Measurements from ENCODE around the gene GH1. TPM values are rescaled to one million over a fixed set of nuclear protein-coding genes. Genes with fewer than 3 reads are reported as not detected.
"Not testable (repeated sequence)": the region's sequence is repeated elsewhere in the genome, so short reads cannot be mapped to it uniquely, and the experiment has no call there.

The GH1 gene
- not detected for total RNA-seq
- not detected for polyA plus RNA-seq
- long read RNA-seq, donor 1, result 0 reads
- long read RNA-seq, donor 2, result 0 reads

DNA sequence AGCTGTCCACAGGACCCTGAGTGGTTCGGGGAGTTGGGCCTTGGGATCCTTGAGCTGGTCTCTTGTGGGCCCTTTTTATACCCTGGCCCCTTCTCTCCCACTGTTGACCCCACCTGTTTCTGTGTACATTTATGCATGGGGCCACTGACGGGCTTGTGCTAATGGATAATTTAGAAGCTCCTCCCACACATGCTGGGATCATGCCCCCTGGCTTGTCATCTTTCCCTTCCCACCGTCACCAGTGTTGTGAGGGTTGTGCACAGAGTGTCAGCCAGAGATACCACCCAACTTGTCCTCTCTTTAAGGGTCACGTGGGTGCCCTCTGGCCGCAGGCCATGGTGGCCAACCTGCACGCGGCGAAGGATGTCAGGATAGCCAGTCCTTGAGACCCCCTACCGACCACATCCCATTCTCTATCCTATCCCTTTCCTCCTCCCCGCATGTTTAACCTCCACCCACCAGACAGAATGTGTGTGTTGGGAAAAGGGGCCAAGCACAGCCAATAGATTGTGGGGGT, at the start of gene GH1:
TSS of gene GH1 (minus strand) at position 51 of the 517 bp plus-strand sequence. CDS start 63 bp downstream, outside the sequence.
- not testable (repeated sequence) for H3K27ac ChIP-seq; ATAC-seq; H3K4me1 ChIP-seq; H3K27me3 ChIP-seq (ENCODE audit: insufficient read depth in 3 of 3, low read length in 2 of 3); H3K9me3 ChIP-seq; DNase-seq; H3K4me3 ChIP-seq; H3K36me3 ChIP-seq (ENCODE audit: insufficient read depth in 1 of 2, low read depth in 1 of 2)
- 51 to 53% (median 51%) methylated on average over 10 of the region's 10 CpGs for WGBS, 3 donors
- intact Hi-C loops (cut with DNase I), result loop anchor here (2.0 to 10.0 kb wide), 3 partner anchors 72 to 216 kb away; partner anchors contain the start of gene ERN1 (in 1 of the 2)

DNA sequence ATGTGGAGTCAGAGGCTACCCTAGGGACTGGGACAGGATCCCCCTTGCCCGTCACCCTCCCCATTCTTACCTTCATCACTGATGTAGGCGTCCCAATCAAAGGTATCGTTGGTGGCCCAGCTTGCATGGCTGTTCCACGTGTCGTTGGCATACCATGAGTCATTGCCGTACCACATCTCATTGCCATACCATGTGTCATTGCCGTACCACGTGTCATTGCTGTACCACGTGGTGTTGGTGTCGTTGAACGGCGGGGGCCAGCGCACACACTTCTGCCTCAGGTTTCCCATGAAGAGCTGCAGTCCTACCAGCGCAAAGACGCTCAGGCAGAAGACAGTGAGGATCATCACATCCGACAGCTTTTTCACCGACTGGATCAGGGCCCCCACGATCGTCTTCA, 49.3 kb upstream of the GH1 start:
- WGBS, 3 donors, result 81 to 92% (median 86%) methylated on average over 19 of the region's 19 CpGs
- intact Hi-C loops (cut with DNase I), result no loop called here
- H3K27me3 ChIP-seq (ENCODE audit: insufficient read depth in 3 of 3, low read length in 2 of 3), result no peaks in the 10 kb centered on the region
- peak overlapping the region; percentile 43 for H3K27ac ChIP-seq
- TF ChIP-seq, protein P1, sequence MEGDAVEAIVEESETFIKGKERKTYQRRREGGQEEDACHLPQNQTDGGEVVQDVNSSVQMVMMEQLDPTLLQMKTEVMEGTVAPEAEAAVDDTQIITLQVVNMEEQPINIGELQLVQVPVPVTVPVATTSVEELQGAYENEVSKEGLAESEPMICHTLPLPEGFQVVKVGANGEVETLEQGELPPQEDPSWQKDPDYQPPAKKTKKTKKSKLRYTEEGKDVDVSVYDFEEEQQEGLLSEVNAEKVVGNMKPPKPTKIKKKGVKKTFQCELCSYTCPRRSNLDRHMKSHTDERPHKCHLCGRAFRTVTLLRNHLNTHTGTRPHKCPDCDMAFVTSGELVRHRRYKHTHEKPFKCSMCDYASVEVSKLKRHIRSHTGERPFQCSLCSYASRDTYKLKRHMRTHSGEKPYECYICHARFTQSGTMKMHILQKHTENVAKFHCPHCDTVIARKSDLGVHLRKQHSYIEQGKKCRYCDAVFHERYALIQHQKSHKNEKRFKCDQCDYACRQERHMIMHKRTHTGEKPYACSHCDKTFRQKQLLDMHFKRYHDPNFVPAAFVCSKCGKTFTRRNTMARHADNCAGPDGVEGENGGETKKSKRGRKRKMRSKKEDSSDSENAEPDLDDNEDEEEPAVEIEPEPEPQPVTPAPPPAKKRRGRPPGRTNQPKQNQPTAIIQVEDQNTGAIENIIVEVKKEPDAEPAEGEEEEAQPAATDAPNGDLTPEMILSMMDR (IDR thresholded peaks at IDR 0.05), result no peak
- peak in 1 of 2 donors; percentile 70 for DNase-seq
- peak; percentile 35 to 64 (median 52) for ATAC-seq
- peaks cover 0 to 96% of the 10 kb centered on the region in 2 donors for H3K36me3 ChIP-seq (ENCODE audit: insufficient read depth in 1 of 2, low read depth in 1 of 2)
- no peaks in the 10 kb centered on the region for H3K9me3 ChIP-seq
- H3K4me1 ChIP-seq, result peaks cover 29% of the 10 kb centered on the region
- H3K4me3 ChIP-seq, result no peak overlapping the region

DNA sequence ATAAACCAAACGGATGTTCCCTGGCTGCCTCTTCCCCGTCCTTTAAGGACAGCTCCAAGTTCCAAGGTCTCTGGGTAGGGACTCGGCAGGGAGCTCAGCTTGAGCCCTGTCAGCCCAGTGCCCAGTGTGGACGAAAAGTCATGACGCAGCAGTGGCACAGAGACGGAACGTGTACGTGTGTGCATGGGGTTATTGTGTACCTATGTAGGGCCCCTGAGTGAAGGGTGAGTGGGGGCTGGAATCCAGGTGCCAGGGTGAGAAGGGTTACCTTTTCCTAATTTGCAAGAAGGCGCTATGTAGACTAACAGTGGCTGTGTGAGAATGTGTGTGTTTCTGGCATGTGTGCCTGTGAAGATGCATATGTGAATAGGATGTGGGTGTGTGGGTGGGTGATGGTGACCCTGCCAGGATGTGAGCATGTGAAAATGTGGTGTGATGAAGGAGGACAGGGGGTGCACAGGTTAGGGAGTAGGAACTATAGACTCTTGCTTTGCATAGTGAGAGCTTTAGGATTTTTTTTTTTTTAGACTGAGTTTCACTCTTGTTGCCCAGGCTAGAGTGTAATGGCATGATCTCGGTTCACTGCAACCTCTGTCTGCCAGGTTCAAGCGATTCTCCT, 48.1 kb upstream of the GH1 start:
- DNase-seq (no peak), ATAC-seq (no peak)
- 72 to 84% (median 80%) methylated on average over 11 of the region's 11 CpGs for WGBS, 3 donors
- peaks cover 0 to 88% of the 10 kb centered on the region in 2 donors for H3K36me3 ChIP-seq (ENCODE audit: insufficient read depth in 1 of 2, low read depth in 1 of 2)
- H3K27me3 ChIP-seq (ENCODE audit: insufficient read depth in 3 of 3, low read length in 2 of 3), result no peaks in the 10 kb centered on the region
- peak overlapping the region; percentile 27 for H3K27ac ChIP-seq
- H3K4me1 ChIP-seq, result peaks cover 37% of the 10 kb centered on the region
- TF ChIP-seq, protein P1 (IDR thresholded peaks at IDR 0.05), result no peak
- intact Hi-C loops (cut with DNase I), result no loop called here
- no peaks in the 10 kb centered on the region for H3K9me3 ChIP-seq
- H3K4me3 ChIP-seq, result no peak overlapping the region

DNA sequence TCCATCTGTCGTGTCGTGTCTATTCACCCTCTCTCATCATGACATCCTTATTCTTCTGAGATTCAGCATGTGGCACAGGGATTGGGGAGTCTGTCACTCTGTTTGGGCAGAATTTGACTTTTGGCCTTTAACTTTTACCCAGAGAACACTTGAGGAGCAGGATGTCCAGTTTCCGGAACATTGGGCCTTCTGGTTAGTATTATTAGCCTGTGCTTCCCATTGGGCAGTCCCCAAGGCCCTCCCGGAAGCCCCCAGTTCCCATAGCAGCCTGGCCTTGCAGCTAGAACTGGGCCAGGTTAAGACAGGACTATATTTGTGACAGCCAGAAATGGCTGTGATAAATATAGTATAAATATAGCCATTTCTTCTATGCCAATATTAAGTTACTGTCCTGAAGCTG, 44.5 kb upstream of the GH1 start:
- DNase-seq (peak in 1 of 2 donors; percentile 79), ATAC-seq (peak in 2 of 4 donors; percentile 11 to 29)
- TF ChIP-seq, protein P1 (IDR thresholded peaks at IDR 0.05), result no peak
- intact Hi-C loops (cut with DNase I), result no loop called here
- no peaks in the 10 kb centered on the region for H3K27me3 ChIP-seq (ENCODE audit: insufficient read depth in 3 of 3, low read length in 2 of 3)
- H3K9me3 ChIP-seq, result no peaks in the 10 kb centered on the region
- H3K36me3 ChIP-seq (ENCODE audit: insufficient read depth in 1 of 2, low read depth in 1 of 2), result peaks cover 0 to 65% of the 10 kb centered on the region in 2 donors
- H3K4me1 ChIP-seq, result peaks cover 41% of the 10 kb centered on the region
- 16 to 36% (median 31%) methylated on average over 4 of the region's 4 CpGs for WGBS, 3 donors
- no peak overlapping the region for H3K4me3 ChIP-seq
- peak overlapping the region; percentile 89 for H3K27ac ChIP-seq

DNA sequence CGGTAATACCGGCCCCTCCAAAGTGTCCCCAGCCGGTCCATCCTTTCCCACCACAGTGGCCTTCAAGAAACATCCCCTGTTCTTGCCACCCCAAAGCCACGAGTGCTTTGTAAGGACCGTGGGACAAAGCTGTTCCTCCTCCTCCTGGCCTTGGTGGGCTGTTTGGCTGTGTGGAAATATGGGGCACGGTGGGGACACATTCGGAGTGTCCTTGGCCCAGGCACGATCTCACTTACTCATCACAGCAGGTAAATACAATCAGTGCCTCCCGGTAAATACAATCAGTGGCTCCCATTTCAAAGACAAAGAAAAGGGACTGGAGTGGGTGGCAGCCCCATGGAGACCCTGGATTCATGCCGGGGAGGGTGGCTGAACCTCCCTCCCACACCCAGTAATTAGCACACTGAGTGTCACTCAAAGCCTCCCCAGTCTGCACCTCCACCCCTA, 43.7 kb upstream of the GH1 start:
- intact Hi-C loops (cut with DNase I), result loop anchor here in 1 of 2 donors (1.0 kb wide), 1 partner anchor 8 kb away; no protein-coding TSS in a partner anchor
- DNase-seq (no peak), ATAC-seq (peak in 1 of 4 donors; percentile 2)
- Histone ChIP-seq H3K4me3 (no peak overlapping the region), H3K27ac (peak overlapping the region; percentile 89), H3K27me3 (ENCODE audit: insufficient read depth in 3 of 3, low read length in 2 of 3) (no peaks in the 10 kb centered on the region), H3K9me3 (no peaks in the 10 kb centered on the region), H3K4me1 (peaks cover 45% of the 10 kb centered on the region), H3K36me3 (ENCODE audit: insufficient read depth in 1 of 2, low read depth in 1 of 2) (peaks cover 0 to 65% of the 10 kb centered on the region in 2 donors)
- WGBS, 3 donors, result 38 to 65% (median 51%) methylated on average over 10 of the region's 10 CpGs
- TF ChIP-seq, protein P1 (IDR thresholded peaks at IDR 0.05), result no peak
